GM12878 (cell line): Measurements from ENCODE around the gene GPSM1. TPM values are rescaled to one million over a fixed set of nuclear protein-coding genes. Genes with fewer than 3 reads are reported as not detected.

Experiments used
- ATAC-seq: fragments of 200-7000 bp; cut with Tn5 transposase; 3 replicates; pipeline ENCODE4 v1.9.1; 2020; ENCODE audit warnings: mild to moderate bottlenecking, moderate library complexity
- BruUV-seq: library from RNA; stranded (reverse); fragments of 400-500 nt; replicated peaks from 2 replicates; lab custom pipeline; 2021; lab: Mats Ljungman, UMichigan
- CTCF ChIA-PET: fragments of 300-600 bp; sonication (Branson Sonifier 250); formaldehyde crosslinking; extraction: SDS; loops from one replicate; lab custom pipeline; 2021; ENCODE audit warnings: inconsistent platforms; lab: Yijun Ruan, JAX
- POLR2A ChIA-PET: fragments of 350-600 bp; formaldehyde crosslinking; extraction: SDS; loops from one replicate; lab custom pipeline; 2021; ENCODE audit warnings: inconsistent platforms; lab: Charles Lee
- RAD21 ChIA-PET: fragments of 300-600 bp; sonication (Branson Sonifier 250); formaldehyde crosslinking; loops from one replicate; lab custom pipeline; 2023; ENCODE audit warnings: antibody characterized with exemption; ENCODE audit not compliant: unreplicated experiment; lab: Charles Lee
- SMC1A ChIA-PET: fragments of 300-600 bp; sonication (Branson Sonifier 250); formaldehyde crosslinking; loops from one replicate; lab custom pipeline; 2023; ENCODE audit not compliant: unreplicated experiment, uncharacterized antibody; lab: Charles Lee
- DNase-seq: peaks from one replicate; pipeline ENCODE4 v3.0.0-alpha.2; 2011; ENCODE audit warnings: low read depth, low spot score
- FAIRE-seq: peaks from 3 replicates; lab custom pipeline; 2011; peaks lifted over from hg19 to GRCh38; lab: Jason Lieb, UNC
- H2AFZ ChIP-seq: 2 replicates; pipeline ENCODE4 v1.6.0; 2011; ENCODE audit warnings: low read depth, low read length, control low read depth; ENCODE audit not compliant: control insufficient read depth
- H3K27ac ChIP-seq: 2 replicates; pipeline ENCODE4 v1.5.1; 2011; ENCODE audit warnings: control low read depth; ENCODE audit not compliant: control insufficient read depth, insufficient read depth
- H3K27me3 ChIP-seq, 2 experiments: replicated peaks in 1 of 2; 2 replicates each; pipeline versions ENCODE4 v1.6.0 to v1.6.1; 2011; ENCODE audit warnings: low read length in 1 of 2; ENCODE audit not compliant: control insufficient read depth in 2 of 2, insufficient read depth in 2 of 2
- H3K36me3 ChIP-seq, 2 experiments: 2 replicates each; pipeline ENCODE4 v1.5.1; 2011; ENCODE audit warnings: low read length in 1 of 2; ENCODE audit not compliant: control insufficient read depth in 2 of 2, insufficient read depth in 2 of 2
- H3K4me1 ChIP-seq: 2 replicates; pipeline ENCODE4 v1.6.1; 2011; ENCODE audit warnings: mild to moderate bottlenecking, low read length, moderate library complexity, mixed read lengths; ENCODE audit not compliant: control insufficient read depth, insufficient read depth
- H3K4me2 ChIP-seq: 2 replicates; pipeline ENCODE4 v1.6.0; 2011; ENCODE audit warnings: control low read depth; ENCODE audit not compliant: control insufficient read depth, insufficient read depth
- H3K4me3 ChIP-seq: fragments of 200-600 bp; sonication (generic); 2 replicates; pipeline ENCODE4 v1.5.1; 2016
- H3K79me2 ChIP-seq: 2 replicates; pipeline ENCODE4 v1.6.0; 2011; ENCODE audit warnings: low read length; ENCODE audit not compliant: control insufficient read depth, insufficient read depth
- H3K9ac ChIP-seq: 2 replicates; pipeline ENCODE4 v1.8.0; 2011; ENCODE audit warnings: low read length, control low read depth, mixed read lengths; ENCODE audit not compliant: control insufficient read depth, insufficient read depth
- H3K9me3 ChIP-seq: replicated peaks from 3 replicates; pipeline ENCODE4 v1.5.1; 2011; ENCODE audit warnings: mild to moderate bottlenecking, low read length; ENCODE audit not compliant: control insufficient read depth, insufficient read depth
- H4K20me1 ChIP-seq: 2 replicates; pipeline ENCODE4 v1.6.0; 2011; ENCODE audit not compliant: control insufficient read depth, insufficient read depth
- NFYA ChIP-seq: IDR thresholded peaks from 2 replicates; pipeline ENCODE4 v1.6.1; 2011; ENCODE audit warnings: low read depth, mild to moderate bottlenecking, low read length, improper control_type of control experiment, borderline replicate concordance
- TBL1XR1 ChIP-seq: IDR thresholded peaks from 2 replicates; pipeline ENCODE4 v1.6.1; 2012; ENCODE audit warnings: low read depth, low read length, improper control_type of control experiment
- in situ Hi-C: fragments of 300-500 bp; cut with MboI; formaldehyde crosslinking; loops from 9 replicates; pipeline ENCODE4 v1.14.3; 2018; ENCODE audit warnings: mixed read lengths
- intact Hi-C: fragments of 100-400 bp; cut with micrococcal nuclease; formaldehyde crosslinking; loops from one replicate; pipeline ENCODE4 v1.14.2; 2022; ENCODE audit not compliant: unreplicated experiment
- polyA plus RNA-seq, 11 experiments: library from polyadenylated mRNA; depleted of rRNA in 4 of 11; unstranded in 6 of 11; stranded (reverse) in 5 of 11; fragments of >200 nt; fragmentation: Nextera tagmentation in 4 of 11; fragmentation: Illumina TruSeq in 1 of 11; extraction: Ambion mirVana in 4 of 11; extraction: Trizol in 1 of 11; gene quantifications; 1 replicate in 1 of 11; 2 replicates in 10 of 11; pipeline versions ENCODE4 v1.2.1 to v1.2.3, GENCODE V29; 2011 to 2016; ENCODE audit warnings: inconsistent platforms in 2 of 11, missing spikeins in 2 of 11, low read depth in 1 of 11
- total RNA-seq, 4 experiments: library from RNA; depleted of rRNA in 3 of 4; stranded (reverse); fragments of >200 nt in 3 of 4; fragmentation: Illumina TruSeq in 1 of 4; extraction: Trizol in 1 of 4; gene quantifications; 2 replicates each; pipeline versions ENCODE4 v1.2.1 to v1.2.3, GENCODE V29; 2013 to 2021
- TF ChIP-seq, protein P1 (sequence below): IDR thresholded peaks from 2 replicates; pipeline ENCODE4 v1.6.1; 2012; ENCODE audit warnings: low read depth, low read length, improper control_type of control experiment
- TF ChIP-seq, protein P2 (sequence below): fragments of 450-650 bp; IDR thresholded peaks from 2 replicates; pipeline ENCODE4 v1.6.1; 2017; ENCODE audit warnings: borderline replicate concordance

Gene GPSM1
- total and polyA plus RNA-seq, 10 of the 15 experiments (the other 5 are each of a cell fraction or from before 2014, with no cell fraction given): 0.04 to 0.10 (median 0.10) TPM; not detected in 7

DNA sequence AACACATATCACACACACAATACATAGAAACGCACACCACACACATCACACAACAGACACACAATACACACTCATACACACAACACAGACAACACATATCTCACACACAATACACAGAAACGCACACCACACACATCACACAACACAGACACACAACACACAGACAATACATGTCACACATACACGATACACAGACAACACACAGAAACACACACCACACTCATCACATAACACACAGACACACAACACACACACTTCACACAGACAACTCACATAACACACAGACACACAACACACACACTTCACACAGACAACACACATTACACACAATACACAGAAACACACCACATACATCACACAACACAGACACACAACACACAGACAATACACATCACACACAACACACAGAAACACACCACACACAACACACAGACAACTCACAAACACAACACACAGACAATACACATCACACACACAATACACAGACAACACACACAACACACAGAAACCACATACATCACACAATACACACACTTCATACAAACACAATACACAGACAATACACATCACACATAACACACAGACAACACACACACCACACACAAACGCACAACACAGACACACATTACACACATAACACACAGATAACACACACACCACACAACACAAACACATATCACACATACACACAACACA, 19.2 kb upstream of the GPSM1 start (continued):
- TF ChIP-seq, protein P1, sequence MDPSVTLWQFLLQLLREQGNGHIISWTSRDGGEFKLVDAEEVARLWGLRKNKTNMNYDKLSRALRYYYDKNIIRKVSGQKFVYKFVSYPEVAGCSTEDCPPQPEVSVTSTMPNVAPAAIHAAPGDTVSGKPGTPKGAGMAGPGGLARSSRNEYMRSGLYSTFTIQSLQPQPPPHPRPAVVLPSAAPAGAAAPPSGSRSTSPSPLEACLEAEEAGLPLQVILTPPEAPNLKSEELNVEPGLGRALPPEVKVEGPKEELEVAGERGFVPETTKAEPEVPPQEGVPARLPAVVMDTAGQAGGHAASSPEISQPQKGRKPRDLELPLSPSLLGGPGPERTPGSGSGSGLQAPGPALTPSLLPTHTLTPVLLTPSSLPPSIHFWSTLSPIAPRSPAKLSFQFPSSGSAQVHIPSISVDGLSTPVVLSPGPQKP: no peak
- TF ChIP-seq, all 136 proteins: peak for 2

DNA sequence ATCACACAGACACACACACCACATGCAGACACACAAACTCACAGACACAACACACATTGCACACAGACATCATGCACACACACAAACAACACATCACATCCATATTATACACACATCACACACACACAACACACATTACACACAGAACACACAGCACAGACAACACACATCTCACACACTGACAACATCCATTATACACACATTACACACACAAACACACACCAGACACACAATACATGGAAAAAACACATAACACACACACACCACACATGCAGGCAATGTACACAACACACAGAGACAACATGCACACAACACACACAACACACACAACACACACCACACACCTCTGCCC, 18.7 kb upstream of the GPSM1 start:
- intact Hi-C loops (no loop called here), in situ Hi-C loops (no loop called here)
- no peak for FAIRE-seq
- no peak for DNase-seq
- Histone ChIP-seq H3K27ac (no peak overlapping the region), H3K27me3 (no peaks in the 10 kb centered on the region; a peak in 1 of 4 replicates), H4K20me1 (no peaks in the 10 kb centered on the region), H3K4me2 (no peak overlapping the region), H3K36me3 (no peaks in the 10 kb centered on the region), H3K4me3 (no peak overlapping the region), H3K4me1 (peaks cover 3% of the 10 kb centered on the region), H2AFZ (no peak overlapping the region), H3K9me3 (no peaks in the 10 kb centered on the region), H3K9ac (no peak overlapping the region), H3K79me2 (no peaks in the 10 kb centered on the region)
- no TSS peak for BruUV-seq
- ChIA-PET SMC1A (no interaction called here), POLR2A (no interaction called here), RAD21 (no interaction called here), CTCF (no interaction called here)
- TF ChIP-seq, protein P2, sequence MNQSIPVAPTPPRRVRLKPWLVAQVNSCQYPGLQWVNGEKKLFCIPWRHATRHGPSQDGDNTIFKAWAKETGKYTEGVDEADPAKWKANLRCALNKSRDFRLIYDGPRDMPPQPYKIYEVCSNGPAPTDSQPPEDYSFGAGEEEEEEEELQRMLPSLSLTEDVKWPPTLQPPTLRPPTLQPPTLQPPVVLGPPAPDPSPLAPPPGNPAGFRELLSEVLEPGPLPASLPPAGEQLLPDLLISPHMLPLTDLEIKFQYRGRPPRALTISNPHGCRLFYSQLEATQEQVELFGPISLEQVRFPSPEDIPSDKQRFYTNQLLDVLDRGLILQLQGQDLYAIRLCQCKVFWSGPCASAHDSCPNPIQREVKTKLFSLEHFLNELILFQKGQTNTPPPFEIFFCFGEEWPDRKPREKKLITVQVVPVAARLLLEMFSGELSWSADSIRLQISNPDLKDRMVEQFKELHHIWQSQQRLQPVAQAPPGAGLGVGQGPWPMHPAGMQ: 0 out of 2 replicates have a peak, but pooled peaks have one; percentile 9
- no peak for TF ChIP-seq TBL1XR1
- no peak for TF ChIP-seq NFYA
- no peak for ATAC-seq
